ENCODE results near the gene TMEM201.

Gene TMEM201

GRCh38 chr1:9654051-9654833 is 65.5 kb downstream of the TMEM201 start:
- DNase-seq, result peak; percentile 76

GRCh38 chr1:9654834-9655723 is 66.4 kb downstream of the TMEM201 start:
- no peak for DNase-seq

GRCh38 chr1:9655836-9656235 is 67.1 kb downstream of the TMEM201 start:
- DNase-seq, result no peak

- DNase-seq, result peak; percentile 49
Measured at GRCh38 chr1:9657521-9658032, 68.9 kb downstream of the TMEM201 start.

- no peak for DNase-seq
Measured at GRCh38 chr1:9658199-9658598, 69.5 kb downstream of the TMEM201 start.

- DNase-seq, result peak; percentile 48
Measured at GRCh38 chr1:9659328-9659727, 70.6 kb downstream of the TMEM201 start.

GRCh38 chr1:9663257-9663656 is 74.5 kb downstream of the TMEM201 start:
- no peak for DNase-seq

Measured in hematopoietic multipotent progenitor cell treated with erythropoietin and hydrocortisone succinate and interleukin-3 and kit ligand, for 4 days (in vitro differentiated cells).